GM18519 (cell line): ENCODE data around the gene PIERCE2.
"Not testable (repeated sequence)": the region's sequence is repeated elsewhere in the genome, so short reads cannot be mapped to it uniquely, and the experiment has no call there.

ENCODE experiments used
- ATAC-seq: cut with Tn5 transposase; IDR thresholded peaks from one replicate; pipeline ENCODE4 v1.9.1; 2021; ENCODE audit warnings: mild to moderate bottlenecking, moderate library complexity; ENCODE audit not compliant: unreplicated experiment, low FRiP score

The PIERCE2 gene

GRCh38 chr15:55420171-55420866, 12.0 kb downstream of the PIERCE2 start:
- ATAC-seq = no peak

GRCh38 chr15:55422089-55422488, 13.8 kb downstream of the PIERCE2 start:
- no peak for ATAC-seq

- peak; percentile 61 for ATAC-seq
Observed at GRCh38 chr15:55434989-55435825, 26.9 kb downstream of the PIERCE2 start.

GRCh38 chr15:55443141-55443540, 34.8 kb downstream of the PIERCE2 start:
- not testable (repeated sequence) for ATAC-seq

GRCh38 chr15:55445936-55446335, 37.6 kb downstream of the PIERCE2 start:
- not testable (repeated sequence) for ATAC-seq

GRCh38 chr15:55446379-55447029, 38.2 kb downstream of the PIERCE2 start:
- ATAC-seq = not testable (repeated sequence)

- ATAC-seq = not testable (repeated sequence)
Observed at GRCh38 chr15:55447030-55447394, 38.7 kb downstream of the PIERCE2 start.

GRCh38 chr15:55457401-55458022, 49.2 kb downstream of the PIERCE2 start:
- ATAC-seq = no peak

GRCh38 chr15:55461447-55461846, 53.2 kb downstream of the PIERCE2 start:
- no peak for ATAC-seq

- ATAC-seq = no peak
Observed at GRCh38 chr15:55468321-55468720, 60.0 kb downstream of the PIERCE2 start.
